SU-DHL-6 (cell line): ENCODE results near the gene MIDN.

Experiments used
- H2AFZ ChIP-seq: fragments of 200-600 bp; sonication (generic); 2 replicates; pipeline ENCODE4 v1.6.1; 2014; ENCODE audit warnings: low read depth, mild to moderate bottlenecking, moderate library complexity, mixed read lengths, antibody characterized with exemption, low read length; ENCODE audit not compliant: severe bottlenecking
- H3F3A ChIP-seq: fragments of 200-600 bp; shearing (Covaris generic); 2 replicates; pipeline ENCODE4 v1.6.0; 2016; ENCODE audit warnings: antibody characterized with exemption, mild to moderate bottlenecking; ENCODE audit not compliant: insufficient read depth
- H3K27ac ChIP-seq: fragments of 200-600 bp; sonication (generic); 2 replicates; pipeline ENCODE4 v1.5.1; 2016; ENCODE audit warnings: low read depth, mild to moderate bottlenecking, low read length, moderate library complexity, mixed read lengths
- H3K27me3 ChIP-seq: fragments of 200-600 bp; sonication (generic), shearing (Covaris generic); 2 replicates; pipeline ENCODE4 v1.6.0; 2014; ENCODE audit warnings: mild to moderate bottlenecking, low read length
- H3K36me3 ChIP-seq: fragments of 200-600 bp; sonication (generic); 2 replicates; pipeline ENCODE4 v1.6.1; 2014; ENCODE audit warnings: mild to moderate bottlenecking, low read length, mixed read lengths
- H3K4me2 ChIP-seq: fragments of 300-600, 200-600 bp; shearing (Covaris generic), sonication (generic); 2 replicates; pipeline ENCODE4 v1.6.0; 2014; ENCODE audit warnings: low read length, low read depth, mild to moderate bottlenecking; ENCODE audit not compliant: poor library complexity, severe bottlenecking
- H3K4me3 ChIP-seq: fragments of 200-600 bp; sonication (generic); 2 replicates; pipeline ENCODE4 v1.5.1; 2014; ENCODE audit warnings: antibody characterized with exemption, low read length, mild to moderate bottlenecking, mixed read lengths; ENCODE audit not compliant: insufficient read depth, poor library complexity, severe bottlenecking
- H3K79me2 ChIP-seq: fragments of 200-600 bp; sonication (generic); 2 replicates; pipeline ENCODE4 v1.6.1; 2014; ENCODE audit warnings: mild to moderate bottlenecking, low read length, moderate library complexity; ENCODE audit not compliant: insufficient read depth
- H3K9ac ChIP-seq: fragments of 200-600 bp; sonication (generic); 2 replicates; pipeline ENCODE4 v1.7.0; 2014; ENCODE audit warnings: mild to moderate bottlenecking, low read length
- H3K9me2 ChIP-seq: fragments of 200-600 bp; sonication (generic); replicated peaks from 2 replicates; pipeline ENCODE4 v1.6.1; 2014; ENCODE audit warnings: low read length; ENCODE audit not compliant: insufficient read depth
- H3K9me3 ChIP-seq: fragments of 200-600 bp; sonication (generic); 2 replicates; pipeline ENCODE4 v1.6.1; 2014; ENCODE audit warnings: low read length, mixed read lengths; ENCODE audit not compliant: insufficient read depth
- H4K20me1 ChIP-seq: fragments of 200-600 bp; sonication (generic); 2 replicates; pipeline ENCODE4 v1.6.1; 2014; ENCODE audit warnings: low read depth, mild to moderate bottlenecking, antibody characterized with exemption, low read length, moderate library complexity, mixed read lengths
- CTCF ChIP-seq: fragments of 200-600 bp; sonication (generic); IDR thresholded peaks from one replicate; pipeline ENCODE4 v1.5.1; 2017; ENCODE audit warnings: antibody characterized with exemption, mild to moderate bottlenecking, low read length, moderate library complexity; ENCODE audit not compliant: insufficient read depth, poor library complexity, severe bottlenecking
- EZH2phosphoT487 ChIP-seq: fragments of 200-600 bp; sonication (generic), shearing (Covaris generic); conservative IDR thresholded peaks from 2 replicates; pipeline ENCODE4 v1.6.1; 2018; ENCODE audit warnings: mild to moderate bottlenecking, antibody characterized with exemption, low read length, moderate library complexity, mixed read lengths

MIDN gene

DNA sequence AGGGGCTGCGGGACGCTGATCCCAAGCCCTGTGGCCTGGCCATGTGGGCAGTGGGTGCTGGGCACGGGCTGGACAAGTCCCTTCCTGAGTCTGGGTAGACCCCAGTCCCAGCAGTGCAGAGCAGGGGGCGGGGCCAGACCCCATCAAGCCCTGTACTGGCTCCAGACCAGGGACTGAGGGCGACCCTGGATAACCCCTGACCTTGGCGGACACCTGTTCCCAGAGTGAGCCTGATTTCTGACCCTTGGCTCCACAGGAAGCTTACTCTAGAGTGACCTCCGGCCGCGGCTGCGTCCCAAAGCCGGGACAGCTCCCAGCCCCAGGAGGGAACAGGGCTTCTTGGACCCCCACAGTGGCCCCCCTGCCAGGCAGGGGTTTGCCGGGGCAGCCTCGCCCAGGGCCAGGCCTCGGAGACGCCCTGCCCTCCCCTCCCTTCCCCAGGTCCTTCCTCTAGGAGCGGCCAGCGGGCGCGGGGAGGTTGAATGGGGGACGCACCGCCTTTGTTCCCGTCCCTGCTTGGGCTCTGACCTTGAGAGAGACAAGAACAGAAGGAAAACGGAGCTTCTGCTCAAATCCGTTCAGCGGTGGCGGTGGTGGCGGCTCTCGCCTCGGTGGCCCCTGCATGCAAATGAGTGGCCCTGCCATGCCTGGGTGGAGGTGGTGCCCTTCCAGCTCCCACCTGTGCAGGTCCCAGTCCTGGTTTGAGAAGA, 35.0 kb downstream of the MIDN start:
- Histone ChIP-seq H3K79me2 (no peaks in the 10 kb centered on the region), H3K9me2 (no peaks in the 10 kb centered on the region), H3K9ac (no peak overlapping the region), H3K4me2 (no peak overlapping the region), H3F3A (no peaks in the 10 kb centered on the region), H4K20me1 (no peaks in the 10 kb centered on the region), H3K4me3 (no peak overlapping the region), H2AFZ (no peak overlapping the region), H3K9me3 (no peaks in the 10 kb centered on the region), H3K27me3 (no peaks in the 10 kb centered on the region), H3K27ac (no peak overlapping the region), H3K36me3 (no peaks in the 10 kb centered on the region)
- TF ChIP-seq EZH2phosphoT487 (no peak), CTCF (no peak)

DNA sequence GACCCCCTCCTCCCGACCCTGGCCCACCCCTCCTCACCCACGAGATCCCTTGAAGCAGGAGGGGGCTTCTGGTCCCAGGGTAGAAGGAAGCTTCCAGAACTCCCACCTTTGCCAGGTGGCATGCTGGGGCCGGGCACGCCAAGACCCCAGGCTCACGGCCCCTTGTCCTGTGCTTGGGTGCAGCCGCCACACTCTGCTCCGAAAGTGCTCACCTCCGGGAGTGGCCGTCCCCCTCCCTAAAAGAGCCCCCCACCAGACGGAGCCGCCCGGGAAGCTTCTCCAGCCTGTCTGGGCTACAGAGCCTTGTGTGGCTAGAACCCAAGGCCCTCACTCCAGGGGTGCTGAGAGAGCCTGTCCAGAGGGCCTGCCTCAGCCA, 35.5 kb downstream of the MIDN start:
- Histone ChIP-seq H3K79me2 (no peaks in the 10 kb centered on the region), H4K20me1 (no peaks in the 10 kb centered on the region), H3K4me3 (no peak overlapping the region), H3K9ac (no peak overlapping the region), H3K36me3 (no peaks in the 10 kb centered on the region), H3K4me2 (no peak overlapping the region), H3F3A (no peaks in the 10 kb centered on the region), H3K9me3 (no peaks in the 10 kb centered on the region), H2AFZ (no peak overlapping the region), H3K27me3 (no peaks in the 10 kb centered on the region), H3K9me2 (no peaks in the 10 kb centered on the region), H3K27ac (no peak overlapping the region)
- TF ChIP-seq CTCF (no peak), EZH2phosphoT487 (no peak)

DNA sequence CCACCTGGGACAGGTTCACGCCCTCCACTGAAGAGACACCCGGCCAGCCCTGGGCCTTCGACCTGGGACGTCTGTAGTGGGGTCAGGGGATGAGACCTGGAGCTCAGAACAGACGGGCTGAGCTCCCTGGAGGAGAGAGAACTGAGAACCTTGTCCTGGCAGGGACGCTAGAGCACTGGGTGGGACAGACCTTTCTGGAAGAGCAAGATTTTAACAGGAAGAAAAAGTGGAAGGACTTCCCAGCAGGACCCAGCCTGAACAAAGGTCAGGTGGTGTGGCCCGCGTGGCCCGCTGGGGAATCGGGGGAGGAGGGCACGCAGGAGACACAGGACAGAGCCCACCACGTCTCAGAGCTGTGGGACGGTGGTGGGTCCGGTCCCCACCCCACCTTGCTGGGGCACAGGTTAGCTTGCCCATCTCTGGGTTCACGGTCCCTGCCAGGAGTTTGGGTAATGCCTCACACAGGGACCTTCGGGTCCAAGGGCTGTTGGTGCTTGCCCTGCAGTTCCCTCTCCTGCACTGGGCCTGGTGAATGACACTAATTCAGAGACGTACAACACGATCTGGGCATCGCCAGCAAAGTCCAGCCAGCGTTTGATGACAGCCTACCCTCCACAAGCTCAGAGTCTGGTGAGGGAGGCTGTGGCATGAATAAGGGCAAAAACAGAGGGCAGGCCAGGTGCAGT, 36.1 kb downstream of the MIDN start:
- no peaks in the 10 kb centered on the region for H3K27me3 ChIP-seq
- no peaks in the 10 kb centered on the region for H3F3A ChIP-seq
- H4K20me1 ChIP-seq = no peaks in the 10 kb centered on the region
- TF ChIP-seq EZH2phosphoT487 (no peak), CTCF (no peak)
- H3K27ac ChIP-seq = no peak overlapping the region
- H3K36me3 ChIP-seq = no peaks in the 10 kb centered on the region
- no peaks in the 10 kb centered on the region for H3K9me3 ChIP-seq
- H3K79me2 ChIP-seq = no peaks in the 10 kb centered on the region
- H3K9me2 ChIP-seq = no peaks in the 10 kb centered on the region
- H3K4me3 ChIP-seq = no peak overlapping the region
- H2AFZ ChIP-seq = no peak overlapping the region
- no peak overlapping the region for H3K4me2 ChIP-seq
- no peak overlapping the region for H3K9ac ChIP-seq
